NCI-H146 (cell line): ENCODE data around the gene CDKAL1.

Source experiments
- DNase-seq: peaks from one replicate; lab custom pipeline; 2025; lab: John Stamatoyannopoulos, UW

CDKAL1 gene

DNA sequence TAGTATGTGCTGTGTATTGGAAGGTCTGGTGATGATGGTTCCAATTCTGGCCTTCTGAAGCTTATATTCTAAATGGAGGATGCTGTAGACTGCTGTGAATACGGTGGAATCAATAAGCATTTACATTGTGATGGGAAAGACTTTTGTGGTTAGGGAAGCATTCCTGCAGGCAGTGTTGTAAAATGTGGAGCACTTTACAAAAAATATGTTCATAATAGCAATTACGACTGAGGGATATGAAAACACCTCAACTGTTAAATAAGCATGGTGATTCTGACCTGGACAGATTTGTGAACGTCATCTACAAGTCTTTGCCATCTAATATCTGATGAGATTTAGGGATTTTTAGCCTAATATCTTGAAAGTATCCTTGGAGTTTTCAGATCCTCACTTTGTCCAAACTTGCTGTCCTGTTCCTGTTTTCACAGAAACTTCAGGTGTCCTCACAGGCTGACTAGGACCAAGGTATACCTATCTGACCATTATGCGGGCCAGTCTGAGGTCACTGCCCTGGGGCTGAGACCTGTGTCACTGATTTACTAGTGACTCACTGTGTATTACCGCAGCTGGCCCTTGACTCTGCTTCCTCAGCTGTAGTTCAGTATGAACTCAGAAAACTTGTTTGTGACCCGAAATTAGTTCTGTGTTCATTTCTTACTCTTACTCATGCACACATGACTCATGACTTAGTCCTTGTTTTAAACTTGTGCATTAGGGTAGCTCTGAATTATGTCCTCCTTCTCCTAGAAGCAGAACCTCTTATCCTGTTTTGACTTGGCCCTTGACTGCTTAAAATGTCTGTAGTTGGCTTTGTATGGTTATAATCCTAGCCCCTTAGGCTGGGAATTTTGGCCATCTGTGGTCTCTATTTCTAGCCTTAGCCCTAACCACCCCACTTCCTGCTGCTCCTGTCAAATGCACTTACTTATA lies 343.0 kb downstream of the CDKAL1 start:
- no peak for DNase-seq

DNA sequence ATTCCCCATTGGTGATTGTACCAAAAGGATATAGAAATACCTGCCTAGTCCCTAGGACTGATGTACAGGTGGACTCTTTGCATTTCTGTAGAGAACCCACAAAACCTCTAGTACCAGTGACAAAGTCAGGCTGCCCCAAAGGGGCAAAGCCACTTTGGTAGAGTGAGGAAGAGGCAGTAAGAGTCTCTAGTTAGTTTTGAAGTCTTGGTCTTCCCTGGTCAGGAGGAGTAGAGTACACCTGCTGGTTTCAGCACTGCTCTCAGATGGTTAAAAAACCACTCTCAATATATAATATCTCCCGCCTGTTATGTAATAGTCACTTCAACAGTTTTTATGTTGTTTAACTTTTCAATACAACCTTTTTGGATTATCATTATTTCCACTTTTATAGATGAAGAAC lies 344.9 kb downstream of the CDKAL1 start:
- DNase-seq = no peak

GRCh38 chr6:20879526-20879925 lies 345.3 kb downstream of the CDKAL1 start:
- no peak for DNase-seq

DNA sequence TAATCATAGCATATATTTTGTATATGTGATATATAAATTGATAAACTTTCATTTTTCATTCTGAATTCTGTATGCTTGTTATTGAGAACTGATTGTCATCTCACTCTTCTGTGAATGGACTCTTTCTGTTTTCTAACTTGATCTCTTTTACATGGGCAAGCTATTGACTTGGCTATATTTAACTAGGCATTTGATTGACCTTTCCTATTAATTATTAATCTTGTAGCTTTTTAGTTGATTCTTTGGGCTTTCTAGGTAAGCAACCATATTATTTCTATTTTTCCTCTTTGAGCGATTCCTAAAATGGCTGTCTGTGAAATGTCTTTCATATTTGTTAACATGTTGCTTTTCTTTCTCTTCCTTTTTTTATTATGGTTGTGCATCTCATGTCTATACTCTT lies 347.1 kb downstream of the CDKAL1 start:
- no peak for DNase-seq

DNA sequence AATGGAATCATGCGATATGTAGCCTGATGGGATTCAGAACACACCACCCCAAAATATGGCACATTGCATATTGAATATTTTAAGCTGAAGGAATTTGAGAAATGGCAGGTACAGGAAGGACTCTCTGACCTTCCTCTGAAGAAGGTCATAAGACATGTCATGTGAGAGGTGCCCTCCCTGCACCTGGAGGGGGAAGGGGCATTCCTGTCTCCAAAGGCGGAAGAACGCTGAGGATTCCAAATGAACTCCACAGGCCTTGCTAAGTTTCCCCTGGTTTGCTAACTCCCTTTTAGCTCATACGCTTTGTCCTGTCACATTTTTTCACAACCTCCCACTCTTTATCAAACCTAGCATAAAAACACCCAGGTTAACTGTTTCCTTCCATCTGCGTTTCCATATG lies 347.8 kb downstream of the CDKAL1 start:
- DNase-seq = no peak

DNA sequence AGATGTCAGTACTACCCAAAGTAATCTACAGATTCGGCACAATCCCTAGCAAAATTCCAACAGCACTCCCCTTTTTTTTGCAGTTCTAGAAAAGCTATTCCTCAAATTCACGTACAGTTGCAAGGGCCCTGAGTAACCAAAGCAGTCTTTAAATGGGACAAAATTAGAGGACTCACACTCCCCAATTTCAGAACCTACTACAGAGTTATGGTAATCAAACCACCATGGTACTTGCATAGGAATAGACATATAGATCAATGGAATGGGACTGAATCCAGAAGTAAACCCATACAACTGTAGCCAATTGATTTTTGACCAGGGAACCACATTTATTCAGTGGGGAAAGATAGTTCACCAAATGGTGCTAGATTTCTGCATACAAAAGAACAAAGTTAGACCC lies 350.8 kb downstream of the CDKAL1 start:
- DNase-seq = no peak

- DNase-seq = peak; percentile 69
Observed at GRCh38 chr6:20891161-20891560, 356.9 kb downstream of the CDKAL1 start.

- DNase-seq = no peak
Observed at GRCh38 chr6:20892365-20892764, 358.1 kb downstream of the CDKAL1 start.

DNA sequence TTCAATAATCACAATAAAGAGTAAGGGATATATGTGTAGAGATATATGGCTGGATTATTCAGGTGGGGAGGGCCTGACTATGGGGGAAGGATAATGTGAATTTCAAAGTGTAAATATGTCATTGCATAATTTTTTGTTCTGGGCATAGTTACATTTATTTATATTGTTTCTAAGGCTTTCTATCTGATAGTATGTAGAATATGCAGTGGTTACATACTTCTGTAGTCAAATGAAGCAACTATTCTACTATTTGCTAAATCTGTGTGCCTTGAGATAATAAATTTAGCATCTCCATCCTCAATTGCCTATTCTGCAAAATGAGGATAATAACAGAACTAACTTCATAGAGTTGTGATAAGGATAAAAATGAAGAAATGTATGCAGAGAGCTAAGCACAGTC lies 359.2 kb downstream of the CDKAL1 start:
- DNase-seq = no peak

DNA sequence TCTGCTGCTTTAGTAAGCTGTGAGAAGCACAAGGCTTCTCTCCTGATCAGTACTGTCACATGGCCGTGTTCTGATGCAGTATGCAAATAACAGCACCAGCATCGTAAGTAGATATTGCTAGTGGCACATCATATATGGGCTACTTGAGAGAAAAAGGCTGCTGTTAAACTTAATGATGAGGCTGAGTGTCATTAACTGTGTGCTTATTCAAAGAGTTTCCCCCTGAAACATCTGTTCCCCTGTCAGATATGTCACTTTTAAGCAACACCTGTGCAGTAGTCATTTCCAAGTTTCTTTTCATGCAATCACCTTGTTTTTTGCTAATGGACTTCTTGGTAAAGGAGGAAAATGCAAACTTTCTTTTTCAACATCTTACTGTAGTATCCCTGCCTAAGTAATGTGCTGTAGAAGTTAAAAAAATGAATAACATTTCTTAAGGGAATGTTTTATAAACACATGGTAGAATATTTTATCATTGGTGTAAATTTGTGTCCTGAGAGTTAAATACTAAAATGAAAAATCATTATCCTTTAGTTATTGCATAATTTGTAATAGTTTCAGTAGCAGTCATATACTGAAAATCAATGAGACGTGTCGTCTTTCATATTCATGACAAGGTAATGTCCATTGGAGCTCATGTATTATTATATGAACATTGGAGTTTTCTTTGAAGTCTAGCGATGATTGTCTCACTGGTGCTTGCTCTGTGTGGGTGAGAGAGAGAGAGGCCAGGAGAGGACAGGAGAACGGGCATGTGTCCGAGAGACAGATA lies 366.3 kb downstream of the CDKAL1 start:
- no peak for DNase-seq

- no peak for DNase-seq
Observed at GRCh38 chr6:20905377-20905776, 371.1 kb downstream of the CDKAL1 start.

DNA sequence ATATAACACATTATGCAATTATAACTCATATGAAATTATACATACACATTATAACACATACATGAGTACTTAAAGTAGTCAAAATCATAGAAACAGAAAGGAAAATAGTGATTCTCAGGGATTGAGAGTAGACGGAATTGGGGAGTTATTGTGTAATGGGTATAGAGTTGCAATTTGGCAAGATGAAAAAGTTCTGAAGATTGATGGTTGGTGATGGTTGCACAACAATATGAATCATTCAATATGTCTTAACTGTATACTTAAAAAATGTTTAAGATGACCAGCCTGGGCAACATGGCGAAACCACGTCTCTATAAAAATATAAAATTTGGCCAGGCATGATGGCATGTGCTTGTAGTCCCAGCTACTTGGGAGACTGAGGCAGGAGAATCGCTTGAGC lies 372.7 kb downstream of the CDKAL1 start:
- DNase-seq = no peak

- DNase-seq = no peak
Observed at GRCh38 chr6:20907486-20908071, 373.3 kb downstream of the CDKAL1 start.

GRCh38 chr6:20909621-20910020 lies 375.4 kb downstream of the CDKAL1 start:
- no peak for DNase-seq

- DNase-seq = no peak
Observed at GRCh38 chr6:20911712-20912111, 377.5 kb downstream of the CDKAL1 start.

DNA sequence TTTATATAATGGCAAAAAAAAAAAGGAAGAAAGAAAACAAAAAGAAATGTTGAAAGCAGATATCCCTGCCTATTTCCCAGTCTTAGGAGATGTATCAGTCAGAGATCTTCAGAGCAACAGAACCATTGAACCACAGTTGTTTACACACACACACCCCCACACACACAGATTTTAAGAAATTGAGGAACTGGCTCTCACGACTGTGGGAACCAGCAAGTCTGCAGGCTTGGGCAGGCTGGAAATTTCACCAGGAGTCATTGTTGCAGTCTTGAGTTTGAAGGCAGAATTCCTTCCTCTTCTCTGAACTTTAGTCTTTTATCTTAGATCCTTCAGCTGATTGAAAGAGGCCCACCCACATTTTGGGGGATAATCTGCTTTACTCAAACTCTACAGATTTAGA lies 380.9 kb downstream of the CDKAL1 start:
- no peak for DNase-seq

DNA sequence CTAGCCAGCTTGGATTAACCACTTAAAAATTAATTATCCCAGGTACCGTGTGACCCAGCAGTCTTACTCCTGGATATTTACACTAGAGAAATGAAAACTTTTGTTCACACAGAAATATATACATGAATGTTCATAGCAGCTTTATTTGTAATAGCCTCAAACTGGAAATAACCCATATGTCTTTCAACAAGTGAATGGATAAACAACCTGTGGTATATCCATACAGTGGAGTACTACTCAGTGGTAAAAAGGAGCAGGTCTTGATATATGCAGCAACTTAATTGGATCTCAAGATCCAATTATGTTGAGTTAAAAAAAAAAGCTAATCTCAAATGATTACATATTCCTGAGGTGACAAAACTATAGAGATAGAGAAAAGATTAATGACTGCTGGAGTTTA lies 381.4 kb downstream of the CDKAL1 start:
- no peak for DNase-seq

GRCh38 chr6:20916086-20916485 lies 381.8 kb downstream of the CDKAL1 start:
- DNase-seq = no peak

GRCh38 chr6:20918868-20919267 lies 384.6 kb downstream of the CDKAL1 start:
- no peak for DNase-seq

DNA sequence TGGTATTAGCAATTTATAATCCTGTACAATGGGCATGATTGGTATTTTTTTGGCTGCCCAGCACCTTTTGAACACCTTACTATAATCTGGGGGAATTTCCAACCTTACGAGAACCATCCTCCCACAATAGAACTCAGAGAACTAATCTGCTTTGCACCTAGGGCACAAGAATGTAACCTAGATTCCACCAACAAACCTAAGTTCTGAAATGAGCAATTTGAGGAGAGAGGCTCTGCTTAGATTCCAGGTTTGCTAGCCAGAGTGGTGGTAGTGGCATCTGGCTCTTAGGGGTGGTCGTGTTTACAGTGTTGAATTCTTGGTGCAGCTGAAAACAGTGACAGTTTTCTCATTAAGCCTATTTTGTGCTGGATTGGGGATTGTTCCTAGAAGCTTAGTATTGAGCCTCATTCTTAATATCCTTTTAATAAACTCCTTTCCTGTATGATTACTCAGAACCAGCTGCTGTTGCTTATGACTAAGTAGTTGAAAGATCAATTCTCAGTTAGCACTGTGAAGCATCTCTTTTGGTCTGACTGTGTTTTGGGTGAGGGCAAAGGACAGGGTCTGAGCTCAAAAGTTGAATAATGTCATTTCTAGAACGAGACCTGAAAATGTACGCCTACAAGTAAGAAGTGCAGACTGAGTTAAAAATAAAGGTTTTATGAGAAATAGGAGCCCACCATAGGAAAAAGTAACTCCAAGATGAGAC lies 385.6 kb downstream of the CDKAL1 start:
- no peak for DNase-seq

DNA sequence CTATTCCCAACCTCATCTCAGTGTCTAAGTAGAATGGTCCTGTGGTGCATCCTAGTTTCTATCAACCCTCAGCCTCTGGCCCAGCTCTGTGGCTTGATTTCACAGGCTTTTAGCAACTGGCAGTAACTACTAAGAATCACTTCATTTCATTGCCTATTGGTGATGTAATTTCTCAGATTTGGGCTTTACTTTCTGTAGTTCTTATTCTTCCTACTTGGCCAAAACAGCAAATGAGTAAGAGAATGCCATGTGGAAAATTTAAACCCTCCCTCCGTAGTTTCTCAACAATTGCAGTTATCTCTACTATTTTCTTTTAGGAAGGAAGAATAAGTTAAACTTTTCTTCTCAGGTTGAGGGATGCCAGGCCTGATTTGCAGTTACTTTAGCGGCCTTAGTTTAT lies 387.3 kb downstream of the CDKAL1 start:
- DNase-seq = no peak

- DNase-seq = no peak
Observed at GRCh38 chr6:20922743-20923142, 388.5 kb downstream of the CDKAL1 start.
